OCI-LY1 (cell line): ENCODE data around the gene SNAPC4.

Experiments used
- H2AFZ ChIP-seq: fragments of 200-600 bp; sonication (generic), shearing (Covaris generic); 2 replicates; pipeline ENCODE4 v1.6.0; 2014; ENCODE audit warnings: antibody characterized with exemption, mild to moderate bottlenecking, low read length
- H3F3A ChIP-seq: fragments of 200-600 bp; sonication (generic), shearing (Covaris generic); 2 replicates; pipeline ENCODE4 v1.6.0; 2014; ENCODE audit warnings: mild to moderate bottlenecking, antibody characterized with exemption, low read length, moderate library complexity; ENCODE audit not compliant: insufficient read depth
- H3K27ac ChIP-seq: fragments of 200-600 bp; sonication (generic); 2 replicates; pipeline ENCODE4 v1.5.1; 2014; ENCODE audit warnings: low read length, mixed run types, mild to moderate bottlenecking, low read depth; ENCODE audit not compliant: poor library complexity, severe bottlenecking
- H3K27me3 ChIP-seq: fragments of 200-600 bp; sonication (generic); 2 replicates; pipeline ENCODE4 v1.6.0; 2014; ENCODE audit warnings: antibody characterized with exemption, mild to moderate bottlenecking, low read length, moderate library complexity; ENCODE audit not compliant: insufficient read depth
- H3K36me3 ChIP-seq: fragments of 200-600 bp; sonication (generic); 2 replicates; pipeline ENCODE4 v1.6.1; 2014; ENCODE audit warnings: mild to moderate bottlenecking, antibody characterized with exemption, low read length, moderate library complexity, mixed read lengths; ENCODE audit not compliant: insufficient read depth
- H3K4me1 ChIP-seq: fragments of 200-600 bp; sonication (generic); 2 replicates; pipeline ENCODE4 v1.5.1; 2014; ENCODE audit warnings: mild to moderate bottlenecking, low read length, moderate library complexity; ENCODE audit not compliant: insufficient read depth, severe bottlenecking
- H3K4me2 ChIP-seq: fragments of 200-600 bp; sonication (generic), shearing (Covaris generic); 2 replicates; pipeline ENCODE4 v1.6.1; 2014; ENCODE audit warnings: low read length
- H3K4me3 ChIP-seq: fragments of 200-600 bp; sonication (generic); 2 replicates; pipeline ENCODE4 v1.5.1; 2014; ENCODE audit warnings: low read length, low read depth, mild to moderate bottlenecking, mixed read lengths; ENCODE audit not compliant: poor library complexity, severe bottlenecking
- H3K79me2 ChIP-seq: fragments of 200-600 bp; shearing (Covaris generic); 2 replicates; pipeline ENCODE4 v1.6.1; 2016; ENCODE audit warnings: mixed run types, low read length, mixed read lengths; ENCODE audit not compliant: insufficient read depth
- H3K9ac ChIP-seq: fragments of 200-600 bp; sonication (generic), shearing (Covaris generic); 2 replicates; pipeline ENCODE4 v1.6.1; 2014; ENCODE audit warnings: mild to moderate bottlenecking, low read length, mixed read lengths
- H3K9me2 ChIP-seq: fragments of 200-600 bp; sonication (generic), shearing (Covaris generic); 2 replicates; pipeline ENCODE4 v1.6.1; 2014; ENCODE audit warnings: low read depth, mild to moderate bottlenecking, low read length, mixed read lengths
- H3K9me3 ChIP-seq: fragments of 200-600 bp; shearing (Covaris generic); 2 replicates; pipeline ENCODE4 v1.6.1; 2014; ENCODE audit warnings: low read length, mixed read lengths
- H4K20me1 ChIP-seq: fragments of 200-600 bp; sonication (generic), shearing (Covaris generic); 2 replicates; pipeline ENCODE4 v1.6.0; 2016; ENCODE audit warnings: mild to moderate bottlenecking, low read length; ENCODE audit not compliant: insufficient read depth
- CTCF ChIP-seq: fragments of 200-600 bp; sonication (generic), shearing (Covaris generic); IDR thresholded peaks from 2 replicates; pipeline ENCODE4 v1.5.1; 2017; ENCODE audit warnings: mild to moderate bottlenecking, antibody characterized with exemption, low read length, moderate library complexity, mixed read lengths
- EZH2 ChIP-seq: fragments of 200-600 bp; sonication (generic), shearing (Covaris generic); IDR thresholded peaks from 2 replicates; pipeline ENCODE4 v1.8.0; 2017; ENCODE audit warnings: borderline replicate concordance, mixed run types, mild to moderate bottlenecking, antibody characterized with exemption, low read length, moderate library complexity, mixed read lengths

The SNAPC4 gene

GRCh38 chr9:136416914-136417313, 16.9 kb upstream of the SNAPC4 start:
- Histone ChIP-seq H3K36me3 (peaks cover 92% of the 10 kb centered on the region), H4K20me1 (no peaks in the 10 kb centered on the region), H3K79me2 (peaks cover 5% of the 10 kb centered on the region)

GRCh38 chr9:136416427-136416826, 16.5 kb upstream of the SNAPC4 start:
- no peaks in the 10 kb centered on the region for H3F3A ChIP-seq
- no peak overlapping the region for H2AFZ ChIP-seq
- H3K27ac ChIP-seq = no peak overlapping the region
- peaks cover 9% of the 10 kb centered on the region for H3K4me1 ChIP-seq
- no peak for TF ChIP-seq EZH2
- no peak for TF ChIP-seq CTCF
- H3K27me3 ChIP-seq = no peaks in the 10 kb centered on the region
- no peaks in the 10 kb centered on the region for H3K9me2 ChIP-seq
- H3K9ac ChIP-seq = no peak overlapping the region
- peaks cover 90% of the 10 kb centered on the region for H3K36me3 ChIP-seq
- no peaks in the 10 kb centered on the region for H3K9me3 ChIP-seq
- no peaks in the 10 kb centered on the region for H4K20me1 ChIP-seq
- H3K4me2 ChIP-seq = no peak overlapping the region
- H3K79me2 ChIP-seq = peaks cover 10% of the 10 kb centered on the region
- no peak overlapping the region for H3K4me3 ChIP-seq

More at GRCh38 chr9:136416914-136417313, 16.9 kb upstream of the SNAPC4 start:
- no peaks in the 10 kb centered on the region for H3K9me2 ChIP-seq
- H3K4me3 ChIP-seq = no peak overlapping the region
- H3K4me2 ChIP-seq = no peak overlapping the region
- no peak overlapping the region for H3K9ac ChIP-seq
- no peak overlapping the region for H2AFZ ChIP-seq
- H3K27me3 ChIP-seq = no peaks in the 10 kb centered on the region
- H3F3A ChIP-seq = no peaks in the 10 kb centered on the region
- H3K27ac ChIP-seq = no peak overlapping the region
- H3K9me3 ChIP-seq = no peaks in the 10 kb centered on the region
- no peak for TF ChIP-seq EZH2
- no peak for TF ChIP-seq CTCF
- peaks cover 5% of the 10 kb centered on the region for H3K4me1 ChIP-seq

GRCh38 chr9:136412962-136413361, 13.0 kb upstream of the SNAPC4 start:
- TF ChIP-seq EZH2 = no peak
- no peak for TF ChIP-seq CTCF
- H3K4me3 ChIP-seq = no peak overlapping the region
- H2AFZ ChIP-seq = no peak overlapping the region
- no peaks in the 10 kb centered on the region for H4K20me1 ChIP-seq
- no peaks in the 10 kb centered on the region for H3K27me3 ChIP-seq
- no peaks in the 10 kb centered on the region for H3F3A ChIP-seq
- no peaks in the 10 kb centered on the region for H3K9me3 ChIP-seq
- H3K4me1 ChIP-seq = peaks cover 31% of the 10 kb centered on the region
- no peak overlapping the region for H3K4me2 ChIP-seq
- no peaks in the 10 kb centered on the region for H3K9me2 ChIP-seq
- H3K9ac ChIP-seq = no peak overlapping the region
- H3K27ac ChIP-seq = no peak overlapping the region
- H3K79me2 ChIP-seq = peaks cover 26% of the 10 kb centered on the region
- peaks cover 66% of the 10 kb centered on the region for H3K36me3 ChIP-seq
